HG03342 (cell line): ENCODE results near the gene DDOST.

Experiments
- ATAC-seq: cut with Tn5 transposase; IDR thresholded peaks from one replicate; pipeline ENCODE4 v1.9.1; 2021; ENCODE audit warnings: mild to moderate bottlenecking, moderate library complexity; ENCODE audit not compliant: unreplicated experiment

Gene DDOST

DNA sequence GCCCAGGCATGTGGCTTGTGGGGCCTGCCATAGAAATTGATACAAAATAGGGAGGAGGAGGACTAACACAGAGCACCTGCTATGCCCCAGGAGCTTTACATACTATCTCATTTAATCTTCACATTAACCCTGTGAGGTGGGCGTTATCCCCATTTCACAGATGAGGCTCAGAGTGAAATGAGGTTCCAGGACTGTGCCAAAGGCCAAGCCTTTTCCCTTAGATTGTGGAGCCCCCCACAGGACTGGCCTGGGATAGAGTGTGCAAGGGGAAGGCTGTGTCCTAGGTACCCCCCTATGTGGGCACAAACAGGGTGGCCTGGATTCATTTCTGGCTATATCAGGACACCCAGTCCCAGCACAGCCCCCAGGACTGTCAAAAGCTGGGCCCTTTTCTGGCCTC, 2.2 kb upstream of the DDOST start:
- no peak for ATAC-seq

DNA sequence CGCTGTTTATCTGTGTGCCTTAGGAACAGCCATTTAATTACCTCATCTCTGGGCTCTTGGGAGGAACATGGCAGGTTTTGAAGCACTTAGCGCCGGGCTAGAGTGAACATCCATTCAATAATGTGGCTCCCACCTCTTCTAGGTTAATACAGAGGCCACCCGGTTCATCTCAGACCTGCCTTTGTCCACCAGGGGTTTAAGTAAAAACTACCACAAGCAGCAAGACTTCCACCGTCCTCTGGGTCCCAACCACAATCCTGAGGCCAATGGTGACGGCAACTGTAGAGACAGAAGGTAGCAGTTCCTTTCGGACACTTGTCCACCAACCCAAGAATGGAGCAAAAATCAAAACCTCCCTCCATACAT, 924 bp upstream of the DDOST start:
- ATAC-seq: no peak

DNA sequence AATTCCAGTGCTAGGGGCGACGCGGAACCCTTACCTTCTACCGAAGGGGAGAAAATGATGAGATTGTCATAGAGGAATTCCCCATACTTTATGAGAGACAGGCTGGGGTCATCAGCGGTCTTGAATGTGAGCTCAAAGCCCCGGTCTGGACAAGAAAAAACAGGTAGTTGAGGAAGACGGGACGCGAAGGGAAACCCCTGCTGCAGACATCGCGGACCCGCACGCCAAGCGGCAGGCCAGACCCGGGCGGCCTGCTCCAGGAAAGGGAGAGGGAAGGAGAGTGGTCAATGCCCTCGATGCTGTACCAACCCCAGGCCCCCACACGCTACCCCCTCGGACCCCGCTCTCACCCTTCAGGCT, 342 bp downstream of the DDOST start:
- no peak for ATAC-seq

DNA sequence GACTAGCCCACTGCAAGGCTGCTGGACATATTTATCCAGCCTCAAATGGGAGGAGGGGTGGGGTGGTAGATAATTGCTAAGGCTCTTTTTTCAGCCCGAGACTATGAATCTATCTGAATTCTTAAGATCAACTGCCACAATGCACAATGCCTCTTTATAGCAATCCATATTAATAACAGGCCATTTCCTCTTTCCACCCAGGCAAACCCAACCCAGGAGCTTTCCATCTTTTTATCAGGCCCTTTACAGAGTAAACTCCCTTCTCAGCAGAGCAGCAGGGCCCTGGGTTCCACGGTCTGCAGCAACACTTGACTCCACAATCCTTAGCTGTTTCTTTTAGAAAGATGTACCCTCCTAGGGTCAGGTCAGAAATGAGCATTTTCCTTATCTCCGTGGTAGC, 806 bp downstream of the DDOST start:
- ATAC-seq: no peak

DNA sequence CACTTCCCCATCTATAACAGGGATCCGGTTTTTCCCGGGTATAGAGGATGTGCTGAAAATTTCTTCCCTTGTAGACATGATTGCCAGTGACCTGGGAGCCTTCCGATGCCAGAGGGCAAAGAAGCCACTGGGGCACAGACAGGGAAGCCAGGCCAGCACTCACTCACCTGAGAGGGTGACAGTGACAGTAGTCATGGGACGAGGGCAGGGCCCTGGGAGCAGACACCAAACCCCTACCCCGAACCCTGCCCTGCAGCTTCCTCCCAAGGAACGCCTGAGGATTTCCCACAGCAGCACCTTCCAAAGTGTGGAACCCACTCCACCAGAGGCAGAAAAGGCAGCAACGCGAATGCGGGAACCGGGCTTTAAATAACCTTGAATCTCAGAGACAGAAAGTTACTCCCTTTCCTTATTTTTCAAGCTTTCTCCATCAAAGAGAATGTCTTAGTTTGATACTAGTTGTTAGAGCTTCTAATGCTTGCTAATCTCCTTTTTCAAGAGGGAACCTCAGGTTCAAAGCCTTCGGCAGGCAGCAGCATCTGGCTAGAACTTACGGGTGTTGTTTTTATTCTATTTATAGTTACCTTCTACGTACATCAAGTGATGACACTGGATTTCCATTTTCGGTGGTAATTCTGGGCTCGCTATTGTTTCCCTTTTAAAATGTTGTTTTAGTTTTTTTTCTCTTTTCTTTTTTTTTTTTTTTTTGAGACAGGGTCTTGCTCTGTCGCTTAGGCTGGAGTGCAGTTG, 2.8 kb downstream of the DDOST start:
- no peak for ATAC-seq

DNA sequence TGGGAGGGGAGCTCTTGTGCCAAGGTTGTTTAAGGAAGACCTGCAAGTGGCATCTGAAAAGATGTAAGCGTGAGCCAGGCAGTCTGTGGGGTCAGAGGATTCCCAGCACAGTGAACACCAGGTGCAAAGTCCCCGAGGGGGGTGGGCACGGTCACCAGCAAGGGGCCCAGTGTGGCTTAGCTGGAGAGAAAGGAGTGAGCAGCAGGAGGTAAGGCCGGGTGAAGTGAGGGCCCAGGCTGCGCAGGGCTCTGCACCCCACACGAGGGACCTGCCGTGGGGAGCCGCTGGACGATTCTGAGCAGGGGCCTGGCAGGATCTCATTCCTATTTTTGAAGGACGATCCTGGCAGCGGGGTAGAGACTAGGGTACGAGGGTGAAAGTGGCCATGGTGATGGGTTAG, 4.1 kb downstream of the DDOST start:
- no peak for ATAC-seq

DNA sequence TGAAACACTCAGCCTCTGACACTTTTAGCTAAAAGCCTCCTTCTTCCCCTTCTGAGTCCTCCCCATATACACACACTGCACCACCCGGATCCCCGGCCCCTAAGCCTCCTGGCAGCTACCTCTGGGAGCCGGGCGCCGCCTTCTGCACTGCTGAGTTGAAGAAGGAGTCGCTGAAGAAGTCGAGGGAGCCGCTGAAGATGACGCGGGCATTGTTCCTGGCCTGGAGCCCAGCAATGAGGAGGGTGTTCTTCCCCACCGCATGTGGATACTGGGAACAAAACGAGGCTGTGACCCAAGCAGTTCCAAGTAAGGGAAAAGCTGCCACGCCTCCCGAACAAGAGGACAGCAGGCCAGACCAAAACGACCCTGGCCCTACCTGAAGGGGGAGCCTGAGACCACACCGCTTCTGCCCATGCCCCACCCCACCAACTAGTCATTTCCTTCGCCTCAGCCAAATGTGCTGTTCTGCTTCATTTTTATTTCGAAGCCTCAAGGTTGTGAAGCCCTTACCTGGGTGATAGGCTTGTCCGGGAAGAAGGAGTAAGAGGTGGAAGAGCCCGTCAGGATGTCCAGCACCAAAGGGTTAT, 7.0 kb downstream of the DDOST start:
- no peak for ATAC-seq

DNA sequence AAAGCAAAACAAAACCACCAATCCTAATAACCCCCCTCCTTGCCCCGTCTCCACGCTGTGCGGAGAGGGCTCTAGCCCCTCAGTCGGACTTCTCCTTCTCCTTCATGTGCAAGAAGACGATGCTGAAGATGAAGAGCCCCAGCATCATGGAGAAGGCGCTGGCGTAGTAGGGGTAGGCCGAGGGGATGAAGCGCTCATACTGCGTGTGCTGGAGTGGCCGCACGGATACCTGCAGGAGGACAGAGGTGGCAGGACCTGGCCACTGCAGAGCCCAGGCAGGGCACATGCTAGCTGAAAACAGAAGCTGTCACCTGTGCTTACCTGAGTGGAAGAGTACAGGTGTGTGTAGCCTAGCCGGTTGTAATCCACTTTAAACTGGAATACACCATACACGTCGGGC, 8.9 kb downstream of the DDOST start:
- no peak for ATAC-seq

DNA sequence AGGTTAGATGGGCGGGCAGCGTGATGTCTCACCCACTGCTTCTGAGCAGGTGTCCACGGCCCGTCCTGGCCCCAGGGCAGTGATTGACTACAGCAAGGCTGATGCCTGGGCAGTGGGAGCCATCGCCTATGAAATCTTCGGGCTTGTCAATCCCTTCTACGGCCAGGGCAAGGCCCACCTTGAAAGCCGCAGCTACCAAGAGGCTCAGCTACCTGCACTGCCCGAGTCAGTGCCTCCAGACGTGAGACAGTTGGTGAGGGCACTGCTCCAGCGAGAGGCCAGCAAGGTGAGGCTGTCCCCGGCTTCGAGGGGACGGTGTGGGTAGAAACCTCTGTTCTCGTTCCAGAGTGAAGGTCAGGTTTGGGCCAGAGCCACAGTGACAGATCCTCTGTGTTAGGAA, 12.2 kb downstream of the DDOST start:
- no peak for ATAC-seq

DNA sequence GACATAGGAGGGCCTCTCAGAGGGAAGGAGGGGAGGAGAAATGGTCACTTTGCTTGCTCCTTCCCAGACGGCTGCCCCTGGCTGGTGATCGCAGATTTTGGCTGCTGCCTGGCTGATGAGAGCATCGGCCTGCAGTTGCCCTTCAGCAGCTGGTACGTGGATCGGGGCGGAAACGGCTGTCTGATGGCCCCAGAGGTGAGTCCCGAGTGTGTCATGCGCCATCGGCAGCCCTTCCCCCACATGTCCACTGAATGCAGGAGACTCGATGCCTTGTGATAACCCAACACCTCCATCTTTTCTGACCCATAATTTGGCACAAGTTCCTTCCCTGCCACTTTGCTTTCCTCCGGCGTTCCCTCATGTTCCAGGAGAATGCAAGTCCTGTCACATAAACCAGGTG, 12.7 kb downstream of the DDOST start:
- ATAC-seq: no peak

DNA sequence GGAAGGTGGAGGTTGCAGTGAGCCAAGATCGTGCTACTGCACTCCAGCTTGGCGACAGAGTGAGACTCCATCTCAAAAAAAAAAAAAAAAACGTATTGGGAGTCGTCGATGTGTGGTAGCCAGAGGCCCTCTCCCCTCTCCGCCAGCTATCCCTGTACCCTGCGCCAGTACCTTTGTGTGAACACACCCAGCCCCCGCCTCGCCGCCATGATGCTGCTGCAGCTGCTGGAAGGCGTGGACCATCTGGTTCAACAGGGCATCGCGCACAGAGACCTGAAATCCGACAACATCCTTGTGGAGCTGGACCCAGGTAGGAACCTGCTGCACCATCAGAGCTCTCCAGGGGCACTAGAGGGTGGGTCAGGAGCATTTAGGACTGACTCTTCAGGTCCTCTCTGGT, 15.8 kb downstream of the DDOST start:
- ATAC-seq: no peak

DNA sequence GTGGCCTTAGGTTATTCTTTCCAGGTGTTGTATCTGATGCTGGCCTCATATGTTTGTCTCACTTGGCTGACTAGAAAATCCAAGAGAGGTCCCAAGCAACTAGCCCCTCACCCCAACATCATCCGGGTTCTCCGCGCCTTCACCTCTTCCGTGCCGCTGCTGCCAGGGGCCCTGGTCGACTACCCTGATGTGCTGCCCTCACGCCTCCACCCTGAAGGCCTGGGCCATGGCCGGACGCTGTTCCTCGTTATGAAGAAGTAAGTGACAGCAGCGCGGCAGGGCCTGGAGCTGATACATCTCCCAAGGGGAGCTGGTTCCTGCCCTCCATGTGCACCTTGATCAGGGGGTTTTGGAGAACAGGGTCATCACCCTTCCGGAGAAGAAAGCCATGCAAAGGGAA, 16.8 kb downstream of the DDOST start:
- ATAC-seq: no peak

DNA sequence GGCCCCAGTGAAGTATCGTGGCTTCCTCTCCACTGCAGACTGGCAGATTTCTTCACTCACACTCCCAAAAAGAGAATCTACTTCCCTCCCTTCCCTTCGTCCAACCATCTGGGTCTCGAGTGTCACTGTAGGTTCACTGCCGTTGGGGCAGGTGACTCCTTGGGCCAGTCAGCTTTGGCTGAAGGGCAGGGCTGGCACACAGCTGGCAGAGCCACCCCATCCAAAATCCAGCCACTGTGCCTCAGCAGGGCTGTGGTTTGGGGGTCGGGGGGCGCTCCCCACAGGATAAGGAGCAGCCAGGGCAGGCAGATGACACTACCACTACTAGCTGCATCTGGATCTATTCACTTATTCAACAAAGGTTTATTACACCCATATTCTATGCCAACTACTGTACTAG, 18.1 kb downstream of the DDOST start:
- ATAC-seq: no peak

DNA sequence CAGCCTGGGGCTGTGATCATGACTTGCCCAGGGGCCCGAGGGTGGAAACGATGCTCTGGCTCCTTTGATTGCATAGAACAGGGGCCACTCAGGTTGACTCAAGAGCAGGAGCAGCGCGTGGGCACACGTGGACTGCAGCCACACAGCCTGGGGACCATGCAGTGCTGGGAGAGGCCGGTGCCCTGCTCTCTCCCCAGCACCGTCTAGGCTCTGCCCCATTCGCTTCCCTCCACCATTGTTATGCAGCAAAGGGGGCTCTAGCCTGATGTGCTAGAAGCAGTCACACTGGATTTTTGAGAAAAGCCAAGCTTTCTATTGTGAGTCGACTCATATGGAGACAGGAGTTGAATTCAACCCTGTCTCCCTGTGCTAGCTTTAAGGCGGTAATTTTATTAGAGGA, 19.2 kb downstream of the DDOST start:
- no peak for ATAC-seq

DNA sequence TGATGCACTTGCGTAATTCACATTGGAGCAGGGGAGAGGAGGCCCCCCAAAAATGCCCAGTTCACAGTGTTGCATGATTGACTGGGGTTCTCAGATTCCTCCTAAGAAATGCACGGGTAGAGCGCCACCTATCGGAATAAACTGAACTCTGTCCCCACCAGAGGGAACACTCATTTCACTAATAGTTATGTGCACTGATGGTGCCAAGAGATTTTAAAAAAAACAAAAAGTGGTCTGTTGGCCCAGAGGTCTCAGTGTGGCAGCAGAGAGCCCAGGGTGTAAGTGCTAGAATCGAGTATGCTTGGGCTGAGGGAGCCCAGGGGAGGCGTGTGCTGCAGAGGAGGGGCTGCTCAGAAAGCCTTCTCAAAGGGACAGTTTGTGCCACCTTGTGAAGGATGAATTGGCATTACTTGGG, 21.0 kb downstream of the DDOST start:
- peak; percentile 44 for ATAC-seq

DNA sequence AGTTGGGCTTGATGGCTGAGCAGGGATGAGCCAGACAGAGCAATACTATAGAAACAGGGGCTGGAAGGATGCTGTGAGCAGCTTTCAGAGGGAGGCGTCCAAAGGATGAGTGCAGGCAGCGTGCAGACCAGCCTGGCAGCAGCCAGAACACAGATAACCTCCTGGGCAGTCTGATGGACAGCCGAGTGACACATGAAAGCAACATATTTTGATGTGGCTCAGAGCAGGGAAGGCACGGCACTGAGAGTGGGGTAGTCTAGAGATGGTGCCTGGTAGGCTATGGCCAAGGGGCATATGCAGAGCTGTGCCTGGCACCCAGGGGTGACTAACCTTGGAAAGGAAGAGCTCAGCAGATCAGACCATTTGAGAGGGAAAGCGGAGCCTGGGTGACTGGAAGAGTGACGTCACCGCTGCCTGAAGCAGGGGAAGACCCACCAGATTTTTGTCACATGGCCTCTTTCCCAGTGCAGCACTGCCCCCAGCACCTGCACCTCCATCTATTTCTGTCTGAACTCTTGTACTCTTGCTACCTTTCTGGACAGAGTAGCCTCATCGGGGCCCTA, 24.3 kb downstream of the DDOST start:
- ATAC-seq: no peak

DNA sequence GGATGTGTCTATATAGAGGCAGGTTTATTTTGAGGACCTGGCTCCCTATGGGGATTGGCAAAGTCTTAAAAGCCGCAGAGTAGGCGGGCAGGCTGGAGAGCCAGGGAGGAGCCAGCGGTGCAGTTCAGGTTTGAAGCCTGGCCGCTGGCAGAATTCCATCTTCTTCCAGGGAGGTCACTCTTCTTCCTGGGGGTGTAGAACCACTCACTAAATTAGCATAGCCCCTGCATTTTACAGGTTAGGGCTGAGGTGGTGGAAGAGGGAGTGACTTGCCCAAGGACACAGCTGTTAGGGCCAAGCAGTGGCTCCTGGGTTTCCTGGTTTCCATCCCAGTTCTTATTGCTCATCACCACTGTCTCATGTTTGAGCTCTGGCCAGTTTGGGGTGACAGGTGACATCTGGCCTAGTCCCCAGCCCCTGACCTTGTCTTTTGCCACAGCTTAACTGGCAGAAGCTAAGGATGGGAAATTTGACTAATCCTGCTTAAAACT, 26.5 kb downstream of the DDOST start:
- ATAC-seq: no peak

DNA sequence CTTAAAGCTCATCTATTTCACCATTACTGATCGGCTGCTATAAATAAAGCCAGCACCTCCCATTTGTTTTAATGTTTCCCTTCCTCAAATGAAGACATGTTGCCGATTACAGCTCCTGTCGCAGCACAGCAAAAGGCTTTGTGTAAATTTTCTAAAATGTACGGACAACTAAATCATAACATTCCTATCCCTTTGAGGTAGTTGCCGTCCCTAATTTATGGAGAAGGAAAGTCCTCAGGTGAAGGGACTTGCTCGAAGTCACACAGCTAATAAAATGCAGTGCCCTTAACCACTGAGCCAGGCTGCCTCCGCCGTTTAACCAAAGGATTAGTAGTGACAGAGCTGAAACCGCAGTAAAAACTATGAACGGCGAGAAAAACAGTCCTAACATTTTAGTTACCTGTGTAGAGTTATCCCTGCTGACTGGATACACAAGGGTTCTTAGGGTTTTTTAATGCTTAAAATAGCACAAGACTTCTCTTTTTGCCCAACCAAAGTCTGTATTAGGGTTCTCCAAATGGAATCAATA, 27.0 kb downstream of the DDOST start:
- no peak for ATAC-seq

DNA sequence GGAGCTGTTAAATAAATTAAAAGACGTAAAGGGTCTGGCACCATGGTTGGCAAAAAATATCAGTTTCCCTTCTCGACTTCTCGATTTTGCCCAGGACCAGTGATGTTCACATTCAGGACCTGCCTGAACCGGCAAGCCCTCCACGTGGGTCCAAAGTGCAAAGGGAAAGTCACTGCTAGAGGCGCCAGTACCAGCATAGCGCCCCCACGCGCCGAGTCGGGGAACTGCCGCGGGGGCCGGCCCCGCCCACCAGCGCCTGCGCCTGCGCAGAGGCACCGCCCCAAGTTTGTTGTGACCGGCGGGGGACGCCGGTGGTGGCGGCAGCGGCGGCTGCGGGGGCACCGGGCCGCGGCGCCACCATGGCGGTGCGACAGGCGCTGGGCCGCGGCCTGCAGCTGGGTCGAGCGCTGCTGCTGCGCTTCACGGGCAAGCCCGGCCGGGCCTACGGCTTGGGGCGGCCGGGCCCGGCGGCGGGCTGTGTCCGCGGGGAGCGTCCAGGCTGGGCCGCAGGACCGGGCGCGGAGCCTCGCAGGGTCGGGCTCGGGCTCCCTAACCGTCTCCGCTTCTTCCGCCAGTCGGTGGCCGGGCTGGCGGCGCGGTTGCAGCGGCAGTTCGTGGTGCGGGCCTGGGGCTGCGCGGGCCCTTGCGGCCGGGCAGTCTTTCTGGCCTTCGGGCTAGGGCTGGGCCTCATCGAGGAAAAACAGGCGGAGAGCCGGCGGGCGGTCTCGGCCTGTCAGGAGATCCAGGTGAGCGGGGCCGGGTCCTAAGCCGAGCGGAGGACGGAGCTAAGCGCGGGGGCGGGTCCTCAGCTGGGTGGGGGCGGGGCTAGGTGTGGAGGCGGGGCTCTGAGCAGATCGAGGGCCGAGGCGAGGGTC, 27.7 kb downstream of the DDOST start, which contains the start of gene PINK1:
PINK1 (plus strand) TSS at position 269 of the 875 bp plus-strand sequence; CDS start at position 360, 91 bp downstream.
- peak; percentile 45 for ATAC-seq

DNA sequence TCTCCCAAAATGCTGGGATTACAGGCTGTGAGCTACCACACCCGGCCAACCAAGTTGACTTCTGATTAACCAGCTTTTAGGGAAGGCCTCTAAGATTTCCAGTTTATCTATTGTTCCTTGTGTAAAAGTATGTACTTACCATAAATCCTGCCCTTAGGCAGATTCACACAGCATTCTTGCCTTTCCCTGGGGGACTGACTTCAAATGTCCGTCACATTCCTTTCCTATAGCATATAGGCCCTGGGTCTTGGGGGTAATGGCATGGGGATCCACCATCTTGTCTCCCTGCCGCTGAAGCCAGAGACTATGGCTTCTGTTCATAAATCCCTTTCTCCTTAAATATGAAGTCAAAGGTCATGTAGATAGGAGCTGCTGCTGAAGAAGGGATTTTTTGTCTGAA, 28.8 kb downstream of the DDOST start:
- ATAC-seq: no peak

DNA sequence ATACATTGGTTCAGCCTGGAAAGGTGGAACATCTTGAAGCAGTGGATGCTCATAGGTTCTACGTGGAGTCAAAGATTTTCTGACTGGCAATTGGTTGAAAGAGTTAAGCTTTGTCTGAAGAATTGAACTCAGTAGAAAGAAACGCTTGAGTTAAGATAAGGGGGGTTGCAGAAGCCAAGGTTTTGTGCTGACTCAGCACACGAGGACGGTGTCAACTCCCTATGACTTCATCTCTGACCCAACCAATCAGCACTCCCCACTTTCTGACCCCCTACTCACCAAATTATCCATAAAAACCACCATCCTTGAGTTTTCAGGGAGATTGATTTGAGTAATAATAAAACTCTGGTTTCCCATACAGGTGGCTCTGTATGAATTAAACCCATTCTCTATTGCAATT, 30.4 kb downstream of the DDOST start:
- no peak for ATAC-seq
